ENCODE measurements around the gene LILRB2. TPM values are rescaled to one million over a fixed set of nuclear protein-coding genes. Genes with fewer than 3 reads are reported as not detected.
"Not testable (repeated sequence)": the region's sequence is repeated elsewhere in the genome, so short reads cannot be mapped to it uniquely, and the experiment has no call there.

LILRB2 gene
- total RNA-seq, 1 experiment from 2014 or later, result not detected

- no peak overlapping the region for H3K4me3 Mint-ChIP-seq (ENCODE audit: unreplicated experiment)
- H3K9me3 Mint-ChIP-seq (ENCODE audit: unreplicated experiment), result peaks cover 7% of the 10 kb centered on the region
- no peaks in the 10 kb centered on the region for H3K4me1 Mint-ChIP-seq (ENCODE audit: insufficient read depth, unreplicated experiment)
- ChIA-PET POLR2A (no interaction called here), CTCF (interaction anchor here (0.9 kb wide), 1 partner anchor 212 kb away, joined by 3 read pairs; no protein-coding TSS in a partner anchor)
- H3K27ac Mint-ChIP-seq (ENCODE audit: low read depth, unreplicated experiment), result no peak overlapping the region
- DNase-seq (ENCODE audit: unreplicated experiment), result no peak
- intact Hi-C loops (cut with micrococcal nuclease), result no loop called here
- no peak for TF ChIP-seq CTCF (IDR thresholded peaks at IDR 0.05; ENCODE audit: unreplicated experiment)
- no peaks in the 10 kb centered on the region for H3K36me3 Mint-ChIP-seq (ENCODE audit: insufficient read depth, unreplicated experiment)
- no TSS peak for BruUV-seq (replicated peaks)
- peaks cover 33% of the 10 kb centered on the region for H3K27me3 Mint-ChIP-seq (ENCODE audit: insufficient read depth, unreplicated experiment)
These were observed 50.9 kb downstream of the LILRB2 start for GRCh38 chr19:54230031-54230430.

GRCh38 chr19:54229146-54229545, 51.8 kb downstream of the LILRB2 start:
- DNase-seq (ENCODE audit: unreplicated experiment), result no peak
- no TSS peak for BruUV-seq (replicated peaks)
- ChIA-PET CTCF (interaction anchor here (0.6 to 1.6 kb wide), 4 partner anchors 8 to 467 kb away, joined by 3 to 6 read pairs (median 4); no protein-coding TSS in a partner anchor), POLR2A (interaction anchor here (1.0 kb wide), 1 partner anchor 39 kb away, joined by 4 read pairs; no protein-coding TSS in a partner anchor)
- H3K4me1 Mint-ChIP-seq (ENCODE audit: insufficient read depth, unreplicated experiment), result no peaks in the 10 kb centered on the region
- no peak overlapping the region for H3K27ac Mint-ChIP-seq (ENCODE audit: low read depth, unreplicated experiment)
- H3K36me3 Mint-ChIP-seq (ENCODE audit: insufficient read depth, unreplicated experiment), result no peaks in the 10 kb centered on the region
- H3K4me3 Mint-ChIP-seq (ENCODE audit: unreplicated experiment), result no peak overlapping the region
- peaks cover 39% of the 10 kb centered on the region for H3K27me3 Mint-ChIP-seq (ENCODE audit: insufficient read depth, unreplicated experiment)
- TF ChIP-seq CTCF (IDR thresholded peaks at IDR 0.05; ENCODE audit: unreplicated experiment), result no peak
- peaks cover 3% of the 10 kb centered on the region for H3K9me3 Mint-ChIP-seq (ENCODE audit: unreplicated experiment)
- intact Hi-C loops (cut with micrococcal nuclease), result no loop called here

GRCh38 chr19:54224619-54225018, 56.3 kb downstream of the LILRB2 start:
- POLR2A ChIA-PET, result not testable (repeated sequence)
- CTCF ChIA-PET, result interaction anchor here (0.6 to 1.1 kb wide), 2 partner anchors 198 to 257 kb away, joined by 3 read pairs; no protein-coding TSS in a partner anchor

GRCh38 chr19:54223937-54224281, 57.0 kb downstream of the LILRB2 start:
- H3K27ac Mint-ChIP-seq (ENCODE audit: low read depth, unreplicated experiment); DNase-seq (ENCODE audit: unreplicated experiment); H3K9me3 Mint-ChIP-seq (ENCODE audit: unreplicated experiment); H3K36me3 Mint-ChIP-seq (ENCODE audit: insufficient read depth, unreplicated experiment); intact Hi-C loops (cut with micrococcal nuclease); H3K4me3 Mint-ChIP-seq (ENCODE audit: unreplicated experiment); POLR2A ChIA-PET; BruUV-seq (replicated peaks); H3K4me1 Mint-ChIP-seq (ENCODE audit: insufficient read depth, unreplicated experiment): not testable (repeated sequence)
- H3K27me3 Mint-ChIP-seq (ENCODE audit: insufficient read depth, unreplicated experiment), result peaks cover 39% of the 10 kb centered on the region
- CTCF ChIA-PET, result interaction anchor here (0.7 kb wide), 1 partner anchor 51 kb away, joined by 3 read pairs; no protein-coding TSS in a partner anchor

More at GRCh38 chr19:54224619-54225018, 56.3 kb downstream of the LILRB2 start:
- H3K27ac Mint-ChIP-seq (ENCODE audit: low read depth, unreplicated experiment); BruUV-seq (replicated peaks); H3K9me3 Mint-ChIP-seq (ENCODE audit: unreplicated experiment); DNase-seq (ENCODE audit: unreplicated experiment); H3K36me3 Mint-ChIP-seq (ENCODE audit: insufficient read depth, unreplicated experiment); H3K4me3 Mint-ChIP-seq (ENCODE audit: unreplicated experiment); H3K4me1 Mint-ChIP-seq (ENCODE audit: insufficient read depth, unreplicated experiment); intact Hi-C loops (cut with micrococcal nuclease): not testable (repeated sequence)
- H3K27me3 Mint-ChIP-seq (ENCODE audit: insufficient read depth, unreplicated experiment), result peaks cover 46% of the 10 kb centered on the region

Small RNAs within 50 kb of the gene (microRNA-seq; reads per million reads assigned to microRNA genes)
- not detected for gene MIR4752

Other genes with a start within 250 kb of the LILRB2 start
- not detected in 2 replicates for gene VSTM1, start 217.2 kb downstream of the LILRB2 start, total RNA-seq (2022)
- gene TARM1, start 199.7 kb downstream of the LILRB2 start, total RNA-seq (2022), result not detected in 2 replicates
- gene OSCAR, start 180.3 kb downstream of the LILRB2 start, total RNA-seq (2022), result 2.9 and 9.2 TPM in 2 replicates
- 111 and 128 TPM in 2 replicates for gene NDUFA3, start 178.3 kb downstream of the LILRB2 start, total RNA-seq (2022)
- 15.6 and 22.8 TPM in 2 replicates for gene TFPT, start 165.5 kb downstream of the LILRB2 start, total RNA-seq (2022)
- gene PRPF31, start 165.4 kb downstream of the LILRB2 start, total RNA-seq (2022), result 52.8 and 59.7 TPM in 2 replicates
- 63.2 and 80.5 TPM in 2 replicates for gene CNOT3, start 143.3 kb downstream of the LILRB2 start, total RNA-seq (2022)
- 6.1 and 8.2 TPM in 2 replicates for gene LENG1, start 121.4 kb downstream of the LILRB2 start, total RNA-seq (2022)
- gene TMC4, start 108.0 kb downstream of the LILRB2 start, total RNA-seq (2022), result 3.7 and 6.1 TPM in 2 replicates
- gene MBOAT7, start 91.5 kb downstream of the LILRB2 start, total RNA-seq (2022), result 43.8 and 49.5 TPM in 2 replicates
- gene TSEN34, start 89.8 kb downstream of the LILRB2 start, total RNA-seq (2022), result 28.0 and 40.1 TPM in 2 replicates
- gene RPS9, start 80.3 kb downstream of the LILRB2 start, total RNA-seq (2022), result 1,356 and 1,735 TPM in 2 replicates
- not detected in 2 replicates for gene LILRB3, start 58.1 kb downstream of the LILRB2 start, total RNA-seq (2022)
- gene LILRA6, start 38.3 kb downstream of the LILRB2 start, total RNA-seq (2022), result not detected in 2 replicates
- not detected in 2 replicates for gene LILRB5, start 23.8 kb downstream of the LILRB2 start, total RNA-seq (2022)
- gene LILRA5, start 32.1 kb upstream of the LILRB2 start, total RNA-seq (2022), result not detected in 2 replicates
- not detected in 2 replicates for gene LILRA4, start 58.1 kb upstream of the LILRB2 start, total RNA-seq (2022)
- not detected in 2 replicates for gene LAIR1, start 83.8 kb upstream of the LILRB2 start, total RNA-seq (2022)
- gene TTYH1, start 134.4 kb upstream of the LILRB2 start, total RNA-seq (2022), result not detected in 2 replicates
- 238 and 249 TPM in 2 replicates for gene LENG8, start 168.1 kb upstream of the LILRB2 start, total RNA-seq (2022)
- 6.9 and 9.3 TPM in 2 replicates for gene LENG9, start 182.7 kb upstream of the LILRB2 start, total RNA-seq (2022)
- gene CDC42EP5, start 192.2 kb upstream of the LILRB2 start, total RNA-seq (2022), result 3.0 TPM in 2 replicates
- gene LAIR2, start 221.7 kb upstream of the LILRB2 start, total RNA-seq (2022), result not detected in 2 replicates

Data from MCF 10A (cell line).